ENCODE data around the gene PRKCZ.

The PRKCZ gene

DNA sequence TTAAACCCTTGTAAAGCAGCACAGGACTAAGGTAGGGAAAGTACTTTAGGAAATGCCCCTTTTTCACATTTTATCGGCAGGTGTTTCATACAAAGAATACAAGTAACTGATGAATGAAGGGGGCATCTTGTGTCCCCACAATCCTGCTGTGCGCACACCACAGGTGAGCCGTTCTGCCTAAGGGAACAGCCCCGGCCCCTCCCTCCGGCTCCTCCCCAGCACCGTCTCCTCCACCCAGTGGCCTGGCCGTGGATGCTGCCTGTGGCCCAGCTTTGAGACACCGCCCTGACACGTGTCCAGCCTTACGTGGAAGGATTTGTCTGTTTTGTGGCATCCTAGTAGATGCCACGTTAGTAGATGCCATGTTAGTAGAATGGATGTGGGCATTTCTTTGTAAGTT, 131.5 kb downstream of the PRKCZ start:
- Histone ChIP-seq H3K36me3 (ENCODE audit: control insufficient read depth, insufficient read depth, low read length) (no peaks in the 10 kb centered on the region), H3K27me3 (ENCODE audit: control insufficient read depth, insufficient read depth, low read length) (no peaks in the 10 kb centered on the region), H3K4me2 (ENCODE audit: low read length) (no peak overlapping the region), H3K79me2 (no peaks in the 10 kb centered on the region), H3K9me3 (ENCODE audit: control insufficient read depth, low read length) (no peaks in the 10 kb centered on the region), H2AFZ (no peak overlapping the region), H3K4me3 (ENCODE audit: low read depth, low read length) (no peak overlapping the region), H3K9ac (no peak overlapping the region), H3K27ac (no peak overlapping the region), H3K4me1 (no peaks in the 10 kb centered on the region)
- TF ChIP-seq, protein P1, sequence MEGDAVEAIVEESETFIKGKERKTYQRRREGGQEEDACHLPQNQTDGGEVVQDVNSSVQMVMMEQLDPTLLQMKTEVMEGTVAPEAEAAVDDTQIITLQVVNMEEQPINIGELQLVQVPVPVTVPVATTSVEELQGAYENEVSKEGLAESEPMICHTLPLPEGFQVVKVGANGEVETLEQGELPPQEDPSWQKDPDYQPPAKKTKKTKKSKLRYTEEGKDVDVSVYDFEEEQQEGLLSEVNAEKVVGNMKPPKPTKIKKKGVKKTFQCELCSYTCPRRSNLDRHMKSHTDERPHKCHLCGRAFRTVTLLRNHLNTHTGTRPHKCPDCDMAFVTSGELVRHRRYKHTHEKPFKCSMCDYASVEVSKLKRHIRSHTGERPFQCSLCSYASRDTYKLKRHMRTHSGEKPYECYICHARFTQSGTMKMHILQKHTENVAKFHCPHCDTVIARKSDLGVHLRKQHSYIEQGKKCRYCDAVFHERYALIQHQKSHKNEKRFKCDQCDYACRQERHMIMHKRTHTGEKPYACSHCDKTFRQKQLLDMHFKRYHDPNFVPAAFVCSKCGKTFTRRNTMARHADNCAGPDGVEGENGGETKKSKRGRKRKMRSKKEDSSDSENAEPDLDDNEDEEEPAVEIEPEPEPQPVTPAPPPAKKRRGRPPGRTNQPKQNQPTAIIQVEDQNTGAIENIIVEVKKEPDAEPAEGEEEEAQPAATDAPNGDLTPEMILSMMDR (IDR thresholded peaks at IDR 0.05), result no peak

DNA sequence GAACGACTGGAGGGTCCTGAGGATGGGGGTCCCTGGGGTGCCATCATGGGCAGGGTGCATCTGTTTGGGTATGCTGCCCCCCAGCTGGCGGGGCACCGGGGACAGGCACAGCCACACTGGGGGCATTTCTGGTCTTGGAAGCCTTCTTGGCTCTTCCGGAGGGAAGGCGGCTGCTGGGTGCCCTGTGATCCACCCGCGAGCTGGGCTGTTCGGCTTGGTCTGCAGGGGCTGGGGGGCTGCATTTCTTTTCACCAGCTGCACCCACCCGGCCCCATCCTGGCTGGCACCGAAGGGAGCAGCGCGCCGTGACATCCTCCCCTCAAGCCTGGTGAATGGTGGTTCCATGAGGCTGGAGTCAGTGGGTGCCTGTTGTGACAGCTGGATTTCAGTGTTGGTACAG, 132.2 kb downstream of the PRKCZ start:
- no peak overlapping the region for H3K4me2 ChIP-seq (ENCODE audit: low read length)
- no peak overlapping the region for H3K4me3 ChIP-seq (ENCODE audit: low read depth, low read length)
- no peak overlapping the region for H2AFZ ChIP-seq
- no peaks in the 10 kb centered on the region for H3K4me1 ChIP-seq
- H3K27me3 ChIP-seq (ENCODE audit: control insufficient read depth, insufficient read depth, low read length), result no peaks in the 10 kb centered on the region
- H3K9me3 ChIP-seq (ENCODE audit: control insufficient read depth, low read length), result no peaks in the 10 kb centered on the region
- TF ChIP-seq, protein P1 (IDR thresholded peaks at IDR 0.05), result no peak
- no peak overlapping the region for H3K9ac ChIP-seq
- no peak overlapping the region for H3K27ac ChIP-seq
- H3K36me3 ChIP-seq (ENCODE audit: control insufficient read depth, insufficient read depth, low read length), result no peaks in the 10 kb centered on the region
- H3K79me2 ChIP-seq, result no peaks in the 10 kb centered on the region

DNA sequence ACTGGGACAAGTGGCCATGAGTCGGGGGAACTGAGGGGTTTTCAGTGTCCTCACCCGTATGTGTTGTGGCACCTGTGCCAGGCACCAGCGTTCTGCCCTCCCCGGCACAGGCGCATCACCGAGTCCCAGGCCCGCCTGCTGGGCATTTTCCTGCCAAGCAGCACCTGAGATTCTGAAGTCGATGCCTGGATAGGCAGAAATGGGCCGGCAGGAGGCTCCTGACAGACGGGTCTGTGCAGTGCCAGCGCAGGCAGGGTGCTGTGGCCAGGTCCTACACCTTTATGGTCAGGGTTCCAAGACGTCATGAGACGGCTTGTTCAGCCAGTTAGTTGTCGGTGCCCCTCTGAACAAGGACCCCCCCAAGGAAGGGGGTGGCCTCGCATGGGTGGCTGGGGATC, 133.7 kb downstream of the PRKCZ start:
- no peak overlapping the region for H3K4me3 ChIP-seq (ENCODE audit: low read depth, low read length)
- H2AFZ ChIP-seq, result no peak overlapping the region
- no peak overlapping the region for H3K4me2 ChIP-seq (ENCODE audit: low read length)
- TF ChIP-seq, protein P1 (IDR thresholded peaks at IDR 0.05), result no peak
- H3K79me2 ChIP-seq, result no peaks in the 10 kb centered on the region
- H3K27ac ChIP-seq, result no peak overlapping the region
- H3K27me3 ChIP-seq (ENCODE audit: control insufficient read depth, insufficient read depth, low read length), result no peaks in the 10 kb centered on the region
- no peaks in the 10 kb centered on the region for H3K9me3 ChIP-seq (ENCODE audit: control insufficient read depth, low read length)
- no peaks in the 10 kb centered on the region for H3K36me3 ChIP-seq (ENCODE audit: control insufficient read depth, insufficient read depth, low read length)
- no peaks in the 10 kb centered on the region for H3K4me1 ChIP-seq
- H3K9ac ChIP-seq, result no peak overlapping the region

DNA sequence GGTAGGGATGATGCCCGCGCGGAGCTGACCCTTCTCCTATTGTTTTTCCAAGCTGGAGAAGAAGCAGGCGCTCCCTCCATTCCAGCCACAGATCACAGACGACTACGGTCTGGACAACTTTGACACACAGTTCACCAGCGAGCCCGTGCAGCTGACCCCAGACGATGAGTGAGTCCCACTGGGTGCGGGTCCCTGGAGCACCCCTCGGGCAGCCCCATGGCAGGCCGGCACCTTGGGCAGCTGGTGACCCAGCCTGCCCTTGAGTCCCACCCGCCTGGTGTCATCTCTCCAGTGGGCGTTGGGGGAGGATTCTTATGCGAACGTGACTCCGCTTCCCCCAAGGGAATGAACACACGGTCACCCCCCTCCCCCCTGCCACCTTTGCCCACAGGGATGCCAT, 134.3 kb downstream of the PRKCZ start:
- H2AFZ ChIP-seq, result no peak overlapping the region
- H3K27ac ChIP-seq, result no peak overlapping the region
- no peak overlapping the region for H3K9ac ChIP-seq
- H3K27me3 ChIP-seq (ENCODE audit: control insufficient read depth, insufficient read depth, low read length), result no peaks in the 10 kb centered on the region
- no peaks in the 10 kb centered on the region for H3K9me3 ChIP-seq (ENCODE audit: control insufficient read depth, low read length)
- H3K4me2 ChIP-seq (ENCODE audit: low read length), result no peak overlapping the region
- H3K36me3 ChIP-seq (ENCODE audit: control insufficient read depth, insufficient read depth, low read length), result no peaks in the 10 kb centered on the region
- no peaks in the 10 kb centered on the region for H3K79me2 ChIP-seq
- TF ChIP-seq, protein P1 (IDR thresholded peaks at IDR 0.05), result no peak
- H3K4me3 ChIP-seq (ENCODE audit: low read depth, low read length), result no peak overlapping the region
- no peaks in the 10 kb centered on the region for H3K4me1 ChIP-seq

DNA sequence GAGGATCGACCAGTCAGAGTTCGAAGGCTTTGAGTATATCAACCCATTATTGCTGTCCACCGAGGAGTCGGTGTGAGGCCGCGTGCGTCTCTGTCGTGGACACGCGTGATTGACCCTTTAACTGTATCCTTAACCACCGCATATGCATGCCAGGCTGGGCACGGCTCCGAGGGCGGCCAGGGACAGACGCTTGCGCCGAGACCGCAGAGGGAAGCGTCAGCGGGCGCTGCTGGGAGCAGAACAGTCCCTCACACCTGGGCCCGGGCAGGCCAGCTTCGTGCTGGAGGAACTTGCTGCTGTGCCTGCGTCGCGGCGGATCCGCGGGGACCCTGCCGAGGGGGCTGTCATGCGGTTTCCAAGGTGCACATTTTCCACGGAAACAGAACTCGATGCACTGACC, 134.7 kb downstream of the PRKCZ start:
- Histone ChIP-seq H3K4me2 (ENCODE audit: low read length) (no peak overlapping the region), H3K27ac (no peak overlapping the region), H3K27me3 (ENCODE audit: control insufficient read depth, insufficient read depth, low read length) (no peaks in the 10 kb centered on the region)

More for the DNA sequence above, 134.7 kb downstream of the PRKCZ start:
- Histone ChIP-seq H3K36me3 (ENCODE audit: control insufficient read depth, insufficient read depth, low read length) (no peaks in the 10 kb centered on the region), H3K9ac (no peak overlapping the region), H3K9me3 (ENCODE audit: control insufficient read depth, low read length) (no peaks in the 10 kb centered on the region), H3K79me2 (no peaks in the 10 kb centered on the region), H2AFZ (no peak overlapping the region), H3K4me3 (ENCODE audit: low read depth, low read length) (no peak overlapping the region), H3K4me1 (no peaks in the 10 kb centered on the region)
- TF ChIP-seq, protein P1 (IDR thresholded peaks at IDR 0.05), result no peak

All from parathyroid adenoma (tissue), 2 donors.